ENCODE measurements around the gene BARHL2.

Gene BARHL2

DNA sequence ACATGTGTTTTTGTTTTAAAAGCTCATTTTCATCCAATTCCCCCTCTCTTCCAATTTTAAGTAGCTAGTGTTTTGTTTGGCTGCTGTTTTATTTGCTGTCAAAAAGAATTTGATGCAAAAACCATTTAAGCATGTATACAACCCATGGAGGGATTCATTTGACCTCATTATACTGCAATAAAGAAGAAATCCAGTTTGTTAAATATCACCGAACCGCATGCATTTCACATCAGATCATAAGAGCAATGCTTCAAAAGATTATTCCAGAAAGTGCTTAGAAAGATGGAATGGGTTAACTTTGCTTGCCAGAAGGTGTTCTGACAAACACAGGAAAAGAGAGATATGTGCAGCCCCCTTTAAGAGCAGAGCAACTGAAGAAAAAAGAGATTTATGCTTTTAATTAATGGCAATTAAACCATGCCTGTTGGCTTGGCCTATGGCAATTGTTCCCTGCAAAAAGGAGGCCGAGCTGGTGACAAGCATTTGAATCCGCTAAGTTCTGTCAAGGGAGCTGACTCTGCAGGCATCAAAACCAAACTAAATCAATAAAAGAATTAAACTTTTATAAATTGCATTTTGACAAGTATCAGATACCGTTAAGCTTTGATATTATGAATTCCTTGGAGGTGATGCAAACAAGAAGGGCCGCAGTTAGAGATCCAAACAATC is 14.4 kb upstream of the BARHL2 start:
- no peak overlapping the region for H3K27ac ChIP-seq (ENCODE audit: low read depth, low read length)
- peaks cover 6 to 13% of the 10 kb centered on the region in 2 donors for H3K4me1 ChIP-seq (ENCODE audit: control insufficient read depth in 1 of 2, insufficient read depth in 2 of 2, low read length in 2 of 2)
- H3K9me3 ChIP-seq (ENCODE audit: control insufficient read depth in 1 of 2, low read length in 2 of 2), result no peaks in the 10 kb centered on the region
- H3K27me3 ChIP-seq (ENCODE audit: control insufficient read depth in 1 of 2, insufficient read depth in 2 of 2, low read length in 2 of 2), result peaks cover 59 to 76% of the 10 kb centered on the region in 2 donors
- no peak overlapping the region for H3K9ac ChIP-seq (ENCODE audit: low read depth in 1 of 2, low read length in 2 of 2)
- H3K4me3 ChIP-seq (ENCODE audit: low read depth in 1 of 2, low read length in 2 of 2), result no peak overlapping the region
- H3K36me3 ChIP-seq (ENCODE audit: control insufficient read depth in 1 of 2, insufficient read depth in 2 of 2, low read length in 2 of 2), result no peaks in the 10 kb centered on the region

DNA sequence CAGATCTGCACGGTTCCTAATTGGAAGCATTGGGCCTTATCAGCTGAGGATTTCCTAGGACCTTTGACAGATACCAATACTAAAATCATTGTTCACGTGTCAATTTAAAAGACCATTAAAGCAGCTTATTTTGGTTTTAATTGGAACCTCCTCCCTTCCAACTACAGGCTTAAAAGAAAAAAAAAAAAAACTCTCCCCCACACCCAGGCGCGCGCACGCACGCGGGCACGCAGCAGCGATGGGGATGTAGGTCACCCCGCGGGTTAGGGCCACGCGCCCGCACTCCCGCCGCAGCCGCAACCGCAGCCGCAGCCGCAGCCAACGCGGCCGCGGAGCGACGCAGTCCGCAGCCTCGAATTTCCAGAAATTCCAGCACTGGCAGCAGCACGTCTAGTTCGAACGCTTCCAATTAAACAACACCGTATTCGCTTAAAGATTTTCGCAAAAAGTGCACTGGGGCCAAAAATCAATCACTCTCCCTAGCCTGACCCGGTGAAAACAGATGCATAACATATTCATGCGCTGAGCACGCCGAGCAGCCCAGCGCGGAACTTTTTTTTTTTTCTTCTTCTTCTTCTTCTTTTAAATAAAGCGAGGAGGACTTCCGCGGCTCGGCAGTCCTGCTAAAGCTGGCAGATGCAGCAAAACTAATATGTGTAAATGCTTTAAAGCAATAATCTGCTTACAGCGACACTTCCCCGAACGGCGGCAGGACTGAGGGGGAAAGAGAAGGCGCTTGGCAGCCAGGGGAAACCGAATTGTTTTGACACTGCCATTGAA is 13.3 kb upstream of the BARHL2 start:
- H3K9ac ChIP-seq (ENCODE audit: low read depth in 1 of 2, low read length in 2 of 2), result no peak overlapping the region
- no peaks in the 10 kb centered on the region for H3K36me3 ChIP-seq (ENCODE audit: control insufficient read depth in 1 of 2, insufficient read depth in 2 of 2, low read length in 2 of 2)
- H3K27ac ChIP-seq (ENCODE audit: low read depth, low read length), result no peak overlapping the region
- peaks cover 15 to 17% of the 10 kb centered on the region in 2 donors for H3K4me1 ChIP-seq (ENCODE audit: control insufficient read depth in 1 of 2, insufficient read depth in 2 of 2, low read length in 2 of 2)
- no peaks in the 10 kb centered on the region for H3K9me3 ChIP-seq (ENCODE audit: control insufficient read depth in 1 of 2, low read length in 2 of 2)
- peak overlapping the region; percentile 15 to 29 for H3K4me3 ChIP-seq (ENCODE audit: low read depth in 1 of 2, low read length in 2 of 2)
- H3K27me3 ChIP-seq (ENCODE audit: control insufficient read depth in 1 of 2, insufficient read depth in 2 of 2, low read length in 2 of 2), result peaks cover 70 to 87% of the 10 kb centered on the region in 2 donors

GRCh38 chr1:90729504-90730242 is 12.6 kb upstream of the BARHL2 start:
- H3K27ac ChIP-seq (ENCODE audit: low read depth, low read length), result no peak overlapping the region
- H3K9me3 ChIP-seq (ENCODE audit: control insufficient read depth in 1 of 2, low read length in 2 of 2), result no peaks in the 10 kb centered on the region
- no peaks in the 10 kb centered on the region for H3K36me3 ChIP-seq (ENCODE audit: control insufficient read depth in 1 of 2, insufficient read depth in 2 of 2, low read length in 2 of 2)
- peaks cover 17 to 21% of the 10 kb centered on the region in 2 donors for H3K4me1 ChIP-seq (ENCODE audit: control insufficient read depth in 1 of 2, insufficient read depth in 2 of 2, low read length in 2 of 2)
- no peak overlapping the region for H3K9ac ChIP-seq (ENCODE audit: low read depth in 1 of 2, low read length in 2 of 2)
- H3K4me3 ChIP-seq (ENCODE audit: low read depth in 1 of 2, low read length in 2 of 2), result no peak overlapping the region
- H3K27me3 ChIP-seq (ENCODE audit: control insufficient read depth in 1 of 2, insufficient read depth in 2 of 2, low read length in 2 of 2), result peaks cover 77 to 94% of the 10 kb centered on the region in 2 donors

DNA sequence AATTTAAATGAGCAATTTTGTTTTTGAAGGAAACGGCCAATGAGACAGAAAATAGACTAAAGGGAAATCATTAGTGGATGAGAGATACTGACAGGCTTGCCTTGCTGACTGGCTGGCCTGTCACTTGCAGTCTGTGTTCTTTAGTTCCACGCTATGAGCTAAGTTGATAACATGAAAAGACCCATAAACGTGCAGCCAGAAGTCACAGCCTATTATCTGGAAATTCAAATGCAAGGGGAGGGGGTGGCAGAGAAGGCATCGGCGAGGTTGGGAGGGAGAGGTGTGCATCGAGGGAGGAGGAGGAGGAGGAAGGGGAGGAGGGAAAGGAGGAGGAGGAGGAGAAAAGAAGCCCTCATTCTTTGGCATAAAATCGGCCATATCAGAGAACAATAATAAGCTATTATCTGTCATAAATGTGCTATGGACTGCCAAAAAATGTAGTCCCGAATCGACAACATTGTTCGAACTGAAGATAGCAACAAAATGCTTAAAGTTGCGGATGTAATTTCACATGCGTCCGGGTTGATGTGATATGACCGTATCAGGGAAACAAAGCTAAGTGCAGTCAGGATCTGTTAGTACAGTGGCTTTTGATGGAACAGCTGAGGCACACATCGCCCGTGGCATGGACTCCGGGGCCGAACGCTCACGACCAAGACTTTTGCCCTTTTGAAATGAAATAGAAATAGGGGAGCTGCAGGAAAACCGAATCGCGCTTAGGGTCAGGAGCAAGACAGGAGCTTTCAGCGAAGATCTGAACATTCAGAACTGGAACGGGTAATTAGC is 11.6 kb upstream of the BARHL2 start:
- Histone ChIP-seq H3K9ac (ENCODE audit: low read depth in 1 of 2, low read length in 2 of 2) (no peak overlapping the region), H3K4me1 (ENCODE audit: control insufficient read depth in 1 of 2, insufficient read depth in 2 of 2, low read length in 2 of 2) (peaks cover 20 to 24% of the 10 kb centered on the region in 2 donors), H3K27ac (ENCODE audit: low read depth, low read length) (no peak overlapping the region), H3K27me3 (ENCODE audit: control insufficient read depth in 1 of 2, insufficient read depth in 2 of 2, low read length in 2 of 2) (peaks cover 86 to 99% of the 10 kb centered on the region in 2 donors), H3K36me3 (ENCODE audit: control insufficient read depth in 1 of 2, insufficient read depth in 2 of 2, low read length in 2 of 2) (no peaks in the 10 kb centered on the region), H3K4me3 (ENCODE audit: low read depth in 1 of 2, low read length in 2 of 2) (no peak overlapping the region), H3K9me3 (ENCODE audit: control insufficient read depth in 1 of 2, low read length in 2 of 2) (no peaks in the 10 kb centered on the region)

DNA sequence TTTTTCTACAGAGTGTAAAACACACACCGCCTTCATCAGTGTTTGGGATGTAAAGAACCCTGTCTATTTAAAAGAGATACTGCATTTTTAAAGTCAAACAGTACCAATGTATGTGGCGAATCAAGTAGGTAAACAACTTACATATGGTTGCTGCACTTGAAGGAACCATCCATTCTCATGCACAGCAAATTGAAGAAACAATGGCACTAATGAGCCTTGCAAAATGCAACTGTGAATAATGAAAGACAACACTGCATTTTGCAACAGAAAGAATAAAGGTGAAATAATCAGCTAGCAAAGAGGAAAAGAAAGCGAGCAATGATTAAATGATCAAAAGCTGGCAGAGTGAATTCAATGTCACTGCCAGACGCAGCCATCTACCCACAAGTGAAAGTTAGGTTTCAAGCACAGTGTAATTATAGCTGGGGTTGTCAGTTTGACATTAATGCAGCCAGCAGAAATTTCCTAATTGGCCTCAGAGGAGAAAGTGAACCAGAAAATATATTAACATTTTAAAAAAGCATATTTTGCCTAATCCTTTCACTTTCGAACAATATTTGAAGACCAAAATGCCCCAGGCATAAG is 10.9 kb upstream of the BARHL2 start:
- H3K27ac ChIP-seq (ENCODE audit: low read depth, low read length), result no peak overlapping the region
- peaks cover 88 to 99% of the 10 kb centered on the region in 2 donors for H3K27me3 ChIP-seq (ENCODE audit: control insufficient read depth in 1 of 2, insufficient read depth in 2 of 2, low read length in 2 of 2)
- no peaks in the 10 kb centered on the region for H3K9me3 ChIP-seq (ENCODE audit: control insufficient read depth in 1 of 2, low read length in 2 of 2)
- no peaks in the 10 kb centered on the region for H3K36me3 ChIP-seq (ENCODE audit: control insufficient read depth in 1 of 2, insufficient read depth in 2 of 2, low read length in 2 of 2)
- H3K9ac ChIP-seq (ENCODE audit: low read depth in 1 of 2, low read length in 2 of 2), result no peak overlapping the region
- H3K4me3 ChIP-seq (ENCODE audit: low read depth in 1 of 2, low read length in 2 of 2), result no peak overlapping the region
- H3K4me1 ChIP-seq (ENCODE audit: control insufficient read depth in 1 of 2, insufficient read depth in 2 of 2, low read length in 2 of 2), result peaks cover 23 to 30% of the 10 kb centered on the region in 2 donors

DNA sequence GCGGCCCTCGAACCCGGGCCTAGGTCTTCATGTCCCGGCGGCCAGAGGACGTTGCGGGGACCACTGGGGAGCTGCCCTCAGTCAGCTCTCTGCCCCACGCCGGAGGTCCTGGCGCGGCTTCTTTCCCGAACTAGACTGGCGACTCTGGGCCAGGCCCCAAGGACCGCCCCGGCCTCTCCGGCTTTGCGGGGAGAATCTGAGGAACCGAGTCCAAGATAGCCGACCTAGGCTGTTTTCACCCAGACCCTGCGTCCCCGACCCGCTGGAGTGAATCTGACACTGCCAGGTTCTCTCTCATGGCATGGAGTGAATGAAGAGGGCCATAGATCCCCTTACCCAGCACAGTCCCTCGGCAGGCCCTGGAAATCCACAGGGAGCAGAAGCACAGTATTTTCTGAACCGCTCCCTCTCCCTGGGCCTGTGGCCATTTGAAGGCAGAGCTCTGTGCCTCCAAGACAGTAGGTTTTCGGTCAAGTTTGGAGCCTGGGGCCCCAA is 9.9 kb upstream of the BARHL2 start:
- H3K9me3 ChIP-seq (ENCODE audit: control insufficient read depth in 1 of 2, low read length in 2 of 2), result no peaks in the 10 kb centered on the region
- no peak overlapping the region for H3K9ac ChIP-seq (ENCODE audit: low read depth in 1 of 2, low read length in 2 of 2)
- peaks cover 23 to 30% of the 10 kb centered on the region in 2 donors for H3K4me1 ChIP-seq (ENCODE audit: control insufficient read depth in 1 of 2, insufficient read depth in 2 of 2, low read length in 2 of 2)
- no peak overlapping the region for H3K4me3 ChIP-seq (ENCODE audit: low read depth in 1 of 2, low read length in 2 of 2)
- no peaks in the 10 kb centered on the region for H3K36me3 ChIP-seq (ENCODE audit: control insufficient read depth in 1 of 2, insufficient read depth in 2 of 2, low read length in 2 of 2)
- H3K27ac ChIP-seq (ENCODE audit: low read depth, low read length), result no peak overlapping the region
- H3K27me3 ChIP-seq (ENCODE audit: control insufficient read depth in 1 of 2, insufficient read depth in 2 of 2, low read length in 2 of 2), result peaks cover 96 to 100% of the 10 kb centered on the region in 2 donors

DNA sequence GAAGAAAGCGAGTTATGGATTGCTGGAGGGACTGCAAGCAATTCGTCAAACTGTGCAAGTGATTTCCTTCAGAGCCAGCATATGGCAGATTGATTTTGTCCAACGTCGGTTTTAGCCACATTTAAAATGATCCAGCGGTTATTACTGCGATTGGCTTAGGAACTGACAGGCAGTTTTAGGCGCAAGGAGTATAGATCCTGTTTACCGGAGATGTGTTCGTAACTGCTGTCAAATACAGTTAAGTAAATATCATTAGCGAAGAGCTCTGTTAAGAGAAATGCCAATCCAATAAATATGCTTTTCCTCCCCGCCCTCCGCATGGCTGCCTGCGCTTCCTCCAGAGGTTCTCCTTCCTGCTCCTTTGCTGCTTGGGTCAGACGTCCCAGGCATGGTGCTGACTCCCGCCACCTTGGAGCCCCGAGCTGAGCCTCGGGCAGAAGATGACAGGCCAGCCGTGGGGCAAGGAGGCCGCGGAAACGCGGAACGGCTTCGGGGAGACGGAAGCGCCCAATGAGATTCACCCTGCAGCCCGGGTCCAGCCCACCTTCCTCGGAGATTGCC is 9.4 kb upstream of the BARHL2 start:
- peaks cover 92 to 99% of the 10 kb centered on the region in 2 donors for H3K27me3 ChIP-seq (ENCODE audit: control insufficient read depth in 1 of 2, insufficient read depth in 2 of 2, low read length in 2 of 2)
- H3K4me3 ChIP-seq (ENCODE audit: low read depth in 1 of 2, low read length in 2 of 2), result peak overlapping the region; percentile 28 to 44
- no peaks in the 10 kb centered on the region for H3K36me3 ChIP-seq (ENCODE audit: control insufficient read depth in 1 of 2, insufficient read depth in 2 of 2, low read length in 2 of 2)
- peaks cover 23 to 30% of the 10 kb centered on the region in 2 donors for H3K4me1 ChIP-seq (ENCODE audit: control insufficient read depth in 1 of 2, insufficient read depth in 2 of 2, low read length in 2 of 2)
- H3K9me3 ChIP-seq (ENCODE audit: control insufficient read depth in 1 of 2, low read length in 2 of 2), result no peaks in the 10 kb centered on the region
- no peak overlapping the region for H3K27ac ChIP-seq (ENCODE audit: low read depth, low read length)
- no peak overlapping the region for H3K9ac ChIP-seq (ENCODE audit: low read depth in 1 of 2, low read length in 2 of 2)

GRCh38 chr1:90725657-90726424 is 8.7 kb upstream of the BARHL2 start:
- no peak overlapping the region for H3K9ac ChIP-seq (ENCODE audit: low read depth in 1 of 2, low read length in 2 of 2)
- no peaks in the 10 kb centered on the region for H3K9me3 ChIP-seq (ENCODE audit: control insufficient read depth in 1 of 2, low read length in 2 of 2)
- no peaks in the 10 kb centered on the region for H3K36me3 ChIP-seq (ENCODE audit: control insufficient read depth in 1 of 2, insufficient read depth in 2 of 2, low read length in 2 of 2)
- peaks cover 23 to 30% of the 10 kb centered on the region in 2 donors for H3K4me1 ChIP-seq (ENCODE audit: control insufficient read depth in 1 of 2, insufficient read depth in 2 of 2, low read length in 2 of 2)
- H3K27me3 ChIP-seq (ENCODE audit: control insufficient read depth in 1 of 2, insufficient read depth in 2 of 2, low read length in 2 of 2), result peaks cover 92 to 98% of the 10 kb centered on the region in 2 donors
- no peak overlapping the region for H3K27ac ChIP-seq (ENCODE audit: low read depth, low read length)
- peak overlapping the region; percentile 44 to 56 for H3K4me3 ChIP-seq (ENCODE audit: low read depth in 1 of 2, low read length in 2 of 2)
